H9 (cell line): ENCODE results near the gene FBH1. TPM values are rescaled to one million over a fixed set of nuclear protein-coding genes. Genes with fewer than 3 reads are reported as not detected.

ENCODE experiments used
- DNase-seq: peaks from one replicate; pipeline ENCODE4 v3.0.0-alpha.2; 2017
- H2AFZ ChIP-seq: one replicate; pipeline ENCODE4 v1.6.1; 2013; ENCODE audit warnings: mild to moderate bottlenecking, low read length, control low read depth, moderate library complexity
- H2AK5ac ChIP-seq: 2 replicates; pipeline ENCODE4 v1.6.1; 2013; ENCODE audit warnings: low read length, control low read depth, mixed read lengths; ENCODE audit not compliant: insufficient read length
- H2BK120ac ChIP-seq: one replicate; pipeline ENCODE4 v1.6.1; 2013; ENCODE audit warnings: low read depth, mild to moderate bottlenecking, low read length, control low read depth, inconsistent platforms; ENCODE audit not compliant: poor library complexity, severe bottlenecking
- H2BK12ac ChIP-seq: 2 replicates; pipeline ENCODE4 v1.6.1; 2013; ENCODE audit warnings: low read length, control low read depth, mixed read lengths, low read depth; ENCODE audit not compliant: insufficient read length
- H2BK15ac ChIP-seq: 2 replicates; pipeline ENCODE4 v1.6.1; 2013; ENCODE audit warnings: low read depth, low read length, control low read depth
- H2BK20ac ChIP-seq: one replicate; pipeline ENCODE4 v1.6.1; 2013; ENCODE audit warnings: low read depth, mild to moderate bottlenecking, low read length, control low read depth, inconsistent platforms; ENCODE audit not compliant: poor library complexity, severe bottlenecking
- H2BK5ac ChIP-seq: 2 replicates; pipeline ENCODE4 v1.6.1; 2013; ENCODE audit warnings: low read length, control low read depth, mixed read lengths; ENCODE audit not compliant: insufficient read length
- H3K14ac ChIP-seq: 2 replicates; pipeline ENCODE4 v1.6.1; 2013; ENCODE audit warnings: low read length, control low read depth; ENCODE audit not compliant: insufficient read depth
- H3K18ac ChIP-seq: 2 replicates; pipeline ENCODE4 v1.6.1; 2013; ENCODE audit warnings: low read depth, mild to moderate bottlenecking, mixed read lengths, low read length, control low read depth; ENCODE audit not compliant: insufficient read length
- H3K23ac ChIP-seq: 2 replicates; pipeline ENCODE4 v1.6.1; 2013; ENCODE audit warnings: low read length, control low read depth, mixed read lengths, low read depth; ENCODE audit not compliant: insufficient read length
- H3K23me2 ChIP-seq: 2 replicates; pipeline ENCODE4 v1.6.1; 2013; ENCODE audit warnings: low read depth, mild to moderate bottlenecking, mixed read lengths, low read length, control low read depth; ENCODE audit not compliant: insufficient read length, poor library complexity, severe bottlenecking
- H3K27ac ChIP-seq: 2 replicates; pipeline ENCODE4 v1.5.1; 2013; ENCODE audit warnings: low read length, control low read depth, mixed read lengths, low read depth; ENCODE audit not compliant: insufficient read length
- H3K27me3 ChIP-seq: 2 replicates; pipeline ENCODE4 v1.6.1; 2013; ENCODE audit warnings: low read length, control low read depth, inconsistent platforms; ENCODE audit not compliant: insufficient read depth
- H3K4ac ChIP-seq: 2 replicates; pipeline ENCODE4 v1.6.1; 2013; ENCODE audit warnings: low read depth, mild to moderate bottlenecking, control low read depth, inconsistent platforms, low read length, moderate library complexity
- H3K4me1 ChIP-seq: 2 replicates; pipeline ENCODE4 v1.6.1; 2013; ENCODE audit warnings: low read length, control low read depth, inconsistent platforms; ENCODE audit not compliant: insufficient read depth
- H3K4me2 ChIP-seq: 2 replicates; pipeline ENCODE4 v1.6.1; 2013; ENCODE audit warnings: low read length, control low read depth, mixed read lengths; ENCODE audit not compliant: insufficient read length, insufficient read depth
- H3K56ac ChIP-seq: 2 replicates; pipeline ENCODE4 v1.6.1; 2013; ENCODE audit warnings: low read depth, mild to moderate bottlenecking, mixed read lengths, low read length, control low read depth; ENCODE audit not compliant: insufficient read length
- H3K79me1 ChIP-seq: 2 replicates; pipeline ENCODE4 v1.6.1; 2013; ENCODE audit warnings: low read depth, mild to moderate bottlenecking, moderate library complexity, low read length, control low read depth, inconsistent platforms; ENCODE audit not compliant: insufficient read depth, poor library complexity, severe bottlenecking
- H3K79me2 ChIP-seq: 2 replicates; pipeline ENCODE4 v1.6.1; 2013; ENCODE audit warnings: low read length, control low read depth, inconsistent platforms; ENCODE audit not compliant: insufficient read depth
- H3K9ac ChIP-seq: 2 replicates; pipeline ENCODE4 v1.6.1; 2013; ENCODE audit warnings: low read length, control low read depth, mixed read lengths; ENCODE audit not compliant: insufficient read length; ENCODE audit errors: extremely low read depth
- H3K9me3 ChIP-seq: one replicate; pipeline ENCODE4 v1.6.1; 2013; ENCODE audit warnings: low read depth, low read length, inconsistent platforms; ENCODE audit not compliant: control insufficient read depth
- H3T11ph ChIP-seq: one replicate; pipeline ENCODE4 v1.6.1; 2013; ENCODE audit warnings: mild to moderate bottlenecking, low read length, control low read depth, inconsistent platforms
- H4K20me1 ChIP-seq: one replicate; pipeline ENCODE4 v1.6.1; 2013; ENCODE audit not compliant: control insufficient read depth, insufficient read length, insufficient read depth
- H4K5ac ChIP-seq: 2 replicates; pipeline ENCODE4 v1.6.1; 2013; ENCODE audit warnings: low read depth, mild to moderate bottlenecking, mixed read lengths, low read length, control low read depth; ENCODE audit not compliant: insufficient read length
- H4K8ac ChIP-seq: replicated peaks from 2 replicates; pipeline ENCODE4 v1.6.1; 2013; ENCODE audit warnings: low read length, control low read depth, mixed read lengths, low read depth; ENCODE audit not compliant: insufficient read length
- H4K91ac ChIP-seq: 2 replicates; pipeline ENCODE4 v1.6.1; 2013; ENCODE audit warnings: low read depth, mild to moderate bottlenecking, moderate library complexity, mixed read lengths, low read length, control low read depth; ENCODE audit not compliant: insufficient read length
- H3K27ac Mint-ChIP-seq, 3 experiments: 2 replicates in 2 of 3; 3 replicates in 1 of 3; pipeline ENCODE4 v1.8.0; 2020 to 2021; ENCODE audit warnings: mixed read lengths in 3 of 3, mild to moderate bottlenecking in 1 of 3, moderate library complexity in 1 of 3
- H3K27me3 Mint-ChIP-seq: 2 replicates; pipeline ENCODE4 v1.8.0; 2021; ENCODE audit warnings: low read depth, mild to moderate bottlenecking, moderate library complexity, mixed read lengths
- H3K36me3 Mint-ChIP-seq, 3 experiments: 2 replicates in 2 of 3; 3 replicates in 1 of 3; pipeline ENCODE4 v1.8.0; 2020 to 2021; ENCODE audit warnings: low read depth in 3 of 3, mixed read lengths in 3 of 3; ENCODE audit not compliant: insufficient read depth in 1 of 3
- H3K4me1 Mint-ChIP-seq, 2 experiments: 2 replicates each; pipeline ENCODE4 v1.8.0; 2020; ENCODE audit warnings: mixed read lengths in 2 of 2
- H3K4me3 Mint-ChIP-seq, 2 experiments: 2 replicates in 1 of 2; 3 replicates in 1 of 2; pipeline ENCODE4 v1.8.0; 2020 to 2021; ENCODE audit warnings: mild to moderate bottlenecking in 2 of 2, mixed read lengths in 2 of 2, moderate library complexity in 1 of 2
- H3K9me3 Mint-ChIP-seq, 2 experiments: 2 replicates in 1 of 2; 3 replicates in 1 of 2; pipeline ENCODE4 v1.8.0; 2020; ENCODE audit warnings: mild to moderate bottlenecking in 2 of 2, mixed read lengths in 2 of 2, moderate library complexity in 1 of 2
- CTCF ChIP-seq: fragments of 200-600 bp; sonication (generic); conservative IDR thresholded peaks from 3 replicates; pipeline ENCODE4 v1.8.0; 2021; ENCODE audit warnings: antibody characterized with exemption, mild to moderate bottlenecking
- WGBS: extraction: QIAGEN DNeasy Blood & Tissue Kit; methylation state at CpG from one replicate; pipeline ENCODE4 v1.1.7; 2013; ENCODE audit warnings: missing lambda C conversion rate, low lambda C conversion rate, mixed read lengths; ENCODE audit not compliant: insufficient read length; ENCODE audit errors: extremely low coverage; 5-methylcytosine and 5-hydroxymethylcytosine counted together
- total RNA-seq: library from RNA; stranded (reverse); gene quantifications from 2 replicates; pipeline ENCODE4 v1.2.1, GENCODE V29; 2021

Gene FBH1
- total RNA-seq, 1 experiment from 2014 or later = 52.2 TPM

GRCh38 chr10:5940807-5941218 is 50.8 kb downstream of the FBH1 start:
- peaks cover 20 to 27% of the 10 kb centered on the region in 2 experiments for H3K4me1 Mint-ChIP-seq
- peaks cover 12 to 30% (median 26%) of the 10 kb centered on the region in 3 experiments; a peak in 6 of 7 replicates for H3K36me3 Mint-ChIP-seq
- WGBS = no CpG with 5 or more reads among the region's 6 CpGs
- no peak overlapping the region for H2AFZ ChIP-seq
- no peak overlapping the region for H3K18ac ChIP-seq
- peaks cover 3% of the 10 kb centered on the region; the same call in 1 of the 2 replicates for H3K4me1 ChIP-seq
- no peaks in the 10 kb centered on the region for H4K20me1 ChIP-seq
- H2BK5ac ChIP-seq = no peak overlapping the region
- H3K27ac Mint-ChIP-seq = peak overlapping the region in 1 of 3 experiments; percentile 4; a peak in 3 of 7 replicates
- H3K23me2 ChIP-seq = peaks cover 3% of the 10 kb centered on the region
- H3K4me2 ChIP-seq = no peak overlapping the region
- DNase-seq = no peak
- H3K9me3 ChIP-seq = no peaks in the 10 kb centered on the region
- H3K56ac ChIP-seq = no peak overlapping the region
- H3K27ac ChIP-seq = no peak overlapping the region
- no peaks in the 10 kb centered on the region for H3K9me3 Mint-ChIP-seq
- H3K27me3 ChIP-seq = no peaks in the 10 kb centered on the region
- H2AK5ac ChIP-seq = no peak overlapping the region
- H3K79me2 ChIP-seq = no peaks in the 10 kb centered on the region
- no peak overlapping the region for H4K91ac ChIP-seq
- no peak overlapping the region for H3K4ac ChIP-seq
- H2BK20ac ChIP-seq = no peak overlapping the region
- H2BK15ac ChIP-seq = no peak overlapping the region
- no peak overlapping the region for H2BK12ac ChIP-seq
- H3K23ac ChIP-seq = no peak overlapping the region
- H3K9ac ChIP-seq = no peak overlapping the region
- no peak overlapping the region for H4K8ac ChIP-seq
- H4K5ac ChIP-seq = no peak overlapping the region
- no peak overlapping the region for H2BK120ac ChIP-seq
- no peak overlapping the region for H3K4me3 Mint-ChIP-seq
- no peak overlapping the region for H3T11ph ChIP-seq
- H3K27me3 Mint-ChIP-seq = no peaks in the 10 kb centered on the region; the same call in 1 of the 2 replicates
- H3K14ac ChIP-seq = no peak overlapping the region
- H3K79me1 ChIP-seq = no peaks in the 10 kb centered on the region
- TF ChIP-seq CTCF = no peak
